HG03066 (cell line): ENCODE data around the gene CDCA5.

Experiments used
- ATAC-seq: cut with Tn5 transposase; IDR thresholded peaks from one replicate; pipeline ENCODE4 v1.9.1; 2021; ENCODE audit warnings: low read depth; ENCODE audit not compliant: unreplicated experiment

CDCA5 gene, protein sequence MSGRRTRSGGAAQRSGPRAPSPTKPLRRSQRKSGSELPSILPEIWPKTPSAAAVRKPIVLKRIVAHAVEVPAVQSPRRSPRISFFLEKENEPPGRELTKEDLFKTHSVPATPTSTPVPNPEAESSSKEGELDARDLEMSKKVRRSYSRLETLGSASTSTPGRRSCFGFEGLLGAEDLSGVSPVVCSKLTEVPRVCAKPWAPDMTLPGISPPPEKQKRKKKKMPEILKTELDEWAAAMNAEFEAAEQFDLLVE

GRCh38 chr11:65083834-65084597 lies at the start of gene CDCA5, which contains the start of gene ZFPL1:
Gene CDCA5 (minus strand): TSS chr11:65084040. CDS start chr11:65083978, 62 bp downstream.
Gene ZFPL1 (plus strand): TSS chr11:65084222. CDS start chr11:65084699, 477 bp downstream.
- peak; percentile 71 for ATAC-seq

DNA sequence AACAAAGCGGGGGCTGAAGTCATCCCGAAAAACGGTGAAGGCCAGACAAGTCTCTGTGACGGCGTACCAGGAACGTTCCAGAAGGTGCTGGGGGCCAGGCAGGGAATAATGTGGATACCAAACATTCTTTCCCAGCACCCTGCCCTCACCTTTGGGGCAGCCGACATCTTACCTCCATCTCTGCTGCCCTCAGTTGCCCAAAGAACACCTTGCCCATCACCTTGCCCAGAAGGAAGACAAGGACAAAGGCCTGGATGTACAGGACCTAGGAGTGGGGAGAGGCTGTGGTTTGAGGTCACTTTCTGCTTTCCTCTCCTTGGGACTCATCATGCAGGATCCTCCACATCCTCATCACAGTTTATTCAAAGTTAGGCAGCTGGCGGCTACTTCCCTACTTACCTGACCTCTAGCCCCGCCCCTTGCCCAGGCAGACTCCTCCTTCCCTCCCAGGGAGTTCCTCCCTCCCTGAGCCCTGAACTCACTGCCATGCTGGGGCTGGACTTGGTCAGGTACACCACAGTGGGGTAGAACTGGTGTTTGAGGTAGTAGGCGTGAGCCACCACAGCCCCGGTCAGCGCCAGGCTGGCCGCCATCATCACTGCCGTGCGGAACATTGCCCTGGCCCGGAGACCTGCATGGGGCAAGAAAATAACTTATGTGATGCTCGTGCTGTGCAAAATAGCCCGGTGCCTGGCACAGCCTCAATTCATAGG lies 49.3 kb upstream of the CDCA5 start:
- ATAC-seq, result no peak

- peak; percentile 45 for ATAC-seq
Measured at GRCh38 chr11:65132238-65132987, 48.6 kb upstream of the CDCA5 start.

GRCh38 chr11:65131895-65132237 lies 48.0 kb upstream of the CDCA5 start:
- no peak for ATAC-seq

- no peak for ATAC-seq
Measured at GRCh38 chr11:65131417-65131776, 47.6 kb upstream of the CDCA5 start.

DNA sequence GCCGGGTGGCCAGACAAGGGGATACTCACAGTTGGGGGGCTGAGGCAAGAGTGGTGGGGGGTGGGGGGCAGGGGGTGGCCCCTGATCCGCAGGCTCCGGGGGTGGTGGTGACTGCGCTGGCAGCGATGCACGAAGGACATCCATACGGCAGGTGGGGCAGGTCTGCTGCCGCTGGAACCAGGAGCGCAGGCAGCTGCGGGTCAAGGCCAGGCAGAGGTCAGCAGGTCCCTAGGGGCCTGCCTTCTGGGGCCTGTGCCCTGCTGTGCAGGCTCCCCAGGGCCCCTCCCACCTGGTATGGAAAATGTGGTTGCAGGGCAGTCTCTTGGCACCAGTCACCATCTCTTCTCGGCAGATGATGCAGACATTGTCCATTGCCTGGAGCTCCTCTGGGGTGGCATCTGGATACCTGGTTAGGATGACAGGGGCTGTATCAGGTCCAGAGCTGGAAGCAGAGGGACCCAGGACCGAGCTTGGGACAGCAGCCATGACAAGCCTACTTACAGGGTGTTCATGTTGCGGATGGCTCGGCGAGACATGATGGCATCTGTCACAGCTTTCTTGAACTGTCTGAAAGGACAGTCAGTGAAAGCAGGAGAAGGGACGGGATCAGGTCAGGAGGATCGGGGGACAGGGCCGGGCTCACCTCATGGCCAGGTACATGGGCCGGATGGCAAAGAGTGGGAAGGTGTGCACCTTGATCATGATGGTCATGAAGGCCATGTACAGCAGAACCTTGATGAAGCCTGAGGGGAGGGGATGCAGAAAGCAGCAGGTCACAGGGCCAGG lies 47.0 kb upstream of the CDCA5 start:
- ATAC-seq, result no peak

DNA sequence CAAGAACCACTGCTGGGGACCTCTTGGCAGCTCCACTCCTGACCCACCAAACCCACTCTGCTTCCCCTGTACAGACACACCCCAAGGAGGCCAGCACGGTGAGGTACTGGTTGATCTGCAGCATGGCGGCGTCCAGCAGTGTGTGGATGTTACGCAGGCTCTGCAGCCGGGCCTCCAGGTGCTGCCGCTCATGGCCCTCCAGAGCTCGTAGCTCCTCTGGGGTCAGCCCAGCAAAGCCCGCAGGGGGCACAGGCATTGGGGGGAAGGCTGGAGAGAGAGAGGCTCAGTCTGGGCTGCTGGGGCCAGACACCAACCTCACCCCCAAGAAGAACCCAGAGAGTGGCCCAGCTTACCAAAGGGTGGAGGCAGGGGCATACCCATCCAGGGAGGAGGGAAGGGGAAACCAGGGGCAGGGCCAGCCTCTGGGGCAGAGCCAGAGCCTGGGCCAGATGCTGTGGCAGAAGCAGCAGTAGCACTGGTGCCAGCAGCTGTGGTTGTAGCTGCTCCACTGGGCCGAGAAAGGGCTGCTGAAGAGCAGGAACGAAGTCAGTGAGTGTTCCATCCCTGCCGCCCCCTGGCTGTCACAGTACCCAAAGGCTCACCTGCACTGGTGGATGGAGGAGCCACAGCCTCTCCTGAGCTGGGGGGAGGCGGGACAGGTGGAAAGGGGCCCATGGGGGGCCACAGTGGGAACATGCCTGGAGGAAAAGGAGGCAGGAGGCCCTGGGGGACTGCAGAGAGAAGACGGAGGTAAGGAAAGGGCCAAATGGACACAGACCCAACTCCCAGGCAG lies 46.0 kb upstream of the CDCA5 start:
- no peak for ATAC-seq

DNA sequence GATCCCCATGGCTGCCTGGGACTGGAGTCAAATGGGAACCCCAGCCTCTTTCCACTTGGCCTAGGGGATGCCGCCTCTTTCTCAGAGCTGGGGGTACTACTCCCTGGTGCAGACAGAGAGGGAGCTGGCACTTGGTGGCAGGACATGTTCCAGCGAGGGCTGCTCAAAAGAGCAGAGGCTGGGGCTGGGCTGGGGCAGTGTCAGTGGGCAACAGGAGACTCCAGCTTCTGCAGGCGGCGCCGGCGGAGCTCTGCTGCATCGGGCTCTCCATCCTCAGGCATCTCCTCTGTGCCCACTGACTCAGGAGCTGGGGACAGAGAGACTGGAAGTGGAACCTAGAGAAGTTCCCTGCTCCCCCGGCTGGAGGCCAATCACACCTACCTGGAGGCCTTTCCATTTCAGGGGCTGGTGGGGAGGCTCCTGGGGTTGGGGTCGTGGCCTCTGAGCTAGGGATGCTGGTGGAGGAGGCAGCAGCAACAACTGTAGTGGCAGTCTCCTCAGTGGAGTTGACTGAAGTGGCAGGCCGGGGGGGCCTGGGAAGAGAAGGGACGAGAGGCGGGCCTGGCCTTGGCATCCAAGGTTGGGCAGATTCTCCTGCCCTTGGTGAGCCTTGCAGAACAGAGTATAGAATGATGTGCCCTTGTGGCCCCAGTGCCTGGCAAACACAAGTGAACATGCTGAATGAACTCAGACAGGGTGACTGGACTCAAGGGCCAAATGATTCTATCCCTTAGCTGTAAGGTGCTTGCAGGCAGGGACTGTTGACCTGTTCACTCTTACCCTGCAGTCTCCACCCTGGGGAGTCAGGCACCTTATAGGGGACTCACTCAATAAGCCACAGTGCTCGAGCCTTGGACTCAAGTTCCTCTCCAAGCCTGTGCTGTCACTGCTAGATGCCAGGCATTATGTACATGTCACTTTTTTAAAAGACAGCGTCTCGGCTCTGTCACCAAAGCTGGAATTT lies 44.6 kb upstream of the CDCA5 start:
- ATAC-seq, result no peak

DNA sequence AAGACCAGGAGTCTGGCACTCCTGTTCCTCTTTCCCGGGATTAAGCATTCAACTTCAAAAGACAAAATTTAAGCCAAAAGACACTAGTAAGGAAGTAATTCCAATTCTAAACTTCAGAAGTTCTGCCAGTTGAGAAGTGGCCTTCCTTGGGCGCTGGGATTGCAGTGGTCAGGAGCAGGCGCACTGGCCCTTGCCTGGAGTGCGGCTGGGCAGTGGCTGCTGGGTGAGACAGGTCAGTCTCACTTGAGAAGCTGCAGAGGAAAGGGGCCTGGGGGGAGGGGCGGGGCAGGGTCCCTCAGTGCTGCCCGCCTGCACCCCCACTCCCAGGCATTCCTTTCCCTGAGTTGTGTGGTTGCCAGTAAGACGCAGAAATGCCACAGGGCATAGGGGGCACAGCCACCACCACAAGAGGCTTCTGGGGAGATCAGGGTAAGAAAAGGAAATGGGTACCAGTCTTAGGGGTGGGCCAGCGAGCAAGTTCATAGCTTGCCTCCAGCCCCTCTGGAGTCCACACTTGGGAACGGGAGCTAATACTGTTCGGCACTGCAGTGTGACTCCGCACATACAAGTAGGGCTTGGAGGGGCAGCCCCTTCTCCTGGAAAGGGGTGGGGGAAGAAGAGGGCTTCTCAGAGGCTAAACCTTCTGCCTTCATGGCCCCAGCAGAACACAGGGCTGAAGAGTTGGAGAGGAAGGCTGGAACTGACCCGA lies 43.8 kb upstream of the CDCA5 start:
- no peak for ATAC-seq

DNA sequence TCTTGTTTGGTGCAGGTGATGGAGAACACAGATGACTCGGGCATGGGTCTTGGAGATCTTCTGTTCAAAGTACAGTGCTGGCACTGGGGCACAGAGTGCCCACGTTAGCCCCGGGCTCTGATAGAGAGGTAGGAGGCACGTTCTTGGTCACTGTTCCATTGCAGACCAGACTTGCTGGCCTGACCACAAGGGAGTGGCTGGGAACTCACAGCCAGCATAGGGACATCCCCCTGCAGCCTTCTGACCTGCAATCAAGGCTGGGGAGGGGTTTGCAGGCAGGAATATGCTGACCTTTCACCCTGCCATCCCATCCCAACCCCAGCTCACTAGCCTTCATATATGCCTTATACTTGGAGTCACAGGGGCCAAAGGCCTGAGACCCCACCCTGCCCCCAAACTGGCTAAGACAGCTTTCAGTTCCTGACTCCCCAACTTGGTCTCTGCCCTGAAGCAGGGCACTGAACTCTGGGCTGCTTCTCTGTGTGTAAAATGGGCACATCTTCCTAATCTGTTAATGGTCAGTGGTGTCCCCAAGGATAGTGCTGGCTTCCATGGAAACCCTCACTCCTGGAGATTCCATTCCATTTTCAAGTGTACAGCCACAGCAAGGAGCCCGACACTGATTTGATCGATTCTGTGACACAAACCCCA lies 42.9 kb upstream of the CDCA5 start:
- ATAC-seq, result no peak

- no peak for ATAC-seq
Measured at GRCh38 chr11:65125197-65126056, 41.6 kb upstream of the CDCA5 start.

GRCh38 chr11:65124480-65125196 lies 40.8 kb upstream of the CDCA5 start:
- ATAC-seq, result no peak

- peak; percentile 58 for ATAC-seq
Measured at GRCh38 chr11:65121865-65122696, 38.2 kb upstream of the CDCA5 start, which contains the start of the genes FAU and MRPL49. Gene FAU (minus strand): TSS chr11:65122134. CDS start chr11:65121813, 321 bp downstream. Gene MRPL49 (plus strand): TSS chr11:65122321. CDS start chr11:65122347, 26 bp downstream.

GRCh38 chr11:65121447-65121864 lies 37.6 kb upstream of the CDCA5 start:
- ATAC-seq, result no peak
